NB4 (cell line): Measurements from ENCODE around the gene POLR2H.

Experiments
- POLR2A ChIP-seq: IDR thresholded peaks from 2 replicates; pipeline ENCODE4 v1.6.1; 2011; ENCODE audit warnings: mild to moderate bottlenecking; ENCODE audit not compliant: insufficient read length; ENCODE audit errors: extremely low read depth
- TF ChIP-seq, protein P1 (sequence below): IDR thresholded peaks from one replicate; pipeline ENCODE4 v1.5.1; 2012; ENCODE audit warnings: low read depth, low read length

DNA sequence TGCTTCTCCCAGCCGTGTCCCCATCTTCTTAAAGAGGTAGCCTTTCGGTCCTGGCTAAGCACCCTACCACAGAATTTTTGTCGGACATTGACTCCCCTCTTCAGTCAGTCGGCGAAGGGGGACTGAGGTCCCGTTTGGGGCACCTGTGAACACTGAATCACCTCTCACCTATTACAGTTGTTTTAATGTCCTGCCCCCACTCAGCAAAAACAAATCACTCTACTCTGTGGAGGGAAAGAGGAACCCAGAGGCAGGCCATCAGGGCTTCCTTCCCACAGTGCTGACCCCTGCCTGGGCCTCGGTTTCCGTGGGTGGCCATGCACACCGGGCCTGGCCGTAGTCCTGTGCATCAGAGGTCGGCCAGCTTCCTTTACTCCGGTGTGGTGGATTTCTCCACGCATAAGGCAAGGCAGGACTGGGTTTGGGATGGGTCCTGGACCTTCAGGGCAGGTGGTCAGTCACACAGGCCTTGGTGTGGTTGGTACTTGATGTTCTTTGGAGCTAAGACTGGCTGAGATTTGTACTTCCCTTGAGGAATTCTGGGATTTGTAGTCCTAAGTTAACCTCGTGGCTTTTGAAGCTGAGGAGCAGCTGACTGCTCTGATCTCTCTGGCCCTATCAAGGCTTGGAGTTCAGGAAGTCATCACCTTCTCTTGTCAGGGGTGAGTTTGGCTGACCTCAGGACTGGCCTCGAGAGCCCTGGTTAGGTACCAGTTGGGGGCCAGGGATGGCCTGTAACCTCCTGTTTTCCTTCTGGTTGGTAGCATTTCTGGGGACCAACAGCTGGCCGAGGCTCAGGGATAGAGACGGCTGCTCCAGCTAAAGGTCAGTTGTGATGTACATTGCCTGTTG lies 24.7 kb upstream of the POLR2H start:
- TF ChIP-seq, protein P1, sequence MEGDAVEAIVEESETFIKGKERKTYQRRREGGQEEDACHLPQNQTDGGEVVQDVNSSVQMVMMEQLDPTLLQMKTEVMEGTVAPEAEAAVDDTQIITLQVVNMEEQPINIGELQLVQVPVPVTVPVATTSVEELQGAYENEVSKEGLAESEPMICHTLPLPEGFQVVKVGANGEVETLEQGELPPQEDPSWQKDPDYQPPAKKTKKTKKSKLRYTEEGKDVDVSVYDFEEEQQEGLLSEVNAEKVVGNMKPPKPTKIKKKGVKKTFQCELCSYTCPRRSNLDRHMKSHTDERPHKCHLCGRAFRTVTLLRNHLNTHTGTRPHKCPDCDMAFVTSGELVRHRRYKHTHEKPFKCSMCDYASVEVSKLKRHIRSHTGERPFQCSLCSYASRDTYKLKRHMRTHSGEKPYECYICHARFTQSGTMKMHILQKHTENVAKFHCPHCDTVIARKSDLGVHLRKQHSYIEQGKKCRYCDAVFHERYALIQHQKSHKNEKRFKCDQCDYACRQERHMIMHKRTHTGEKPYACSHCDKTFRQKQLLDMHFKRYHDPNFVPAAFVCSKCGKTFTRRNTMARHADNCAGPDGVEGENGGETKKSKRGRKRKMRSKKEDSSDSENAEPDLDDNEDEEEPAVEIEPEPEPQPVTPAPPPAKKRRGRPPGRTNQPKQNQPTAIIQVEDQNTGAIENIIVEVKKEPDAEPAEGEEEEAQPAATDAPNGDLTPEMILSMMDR: no peak
- TF ChIP-seq POLR2A: no peak
